Activated CD4-positive, alpha-beta memory T cell treated with anti-CD3 and anti-CD28 coated beads, Interleukin-2, amount 10 ng/mL, durations not matched to agents 7 days and 5 days (primary cell): ENCODE measurements around the gene CPNE1. TPM values are rescaled to one million over a fixed set of nuclear protein-coding genes. Genes with fewer than 3 reads are reported as not detected.

ENCODE experiments used
- CTCF ChIA-PET: fragments of 350-600 bp; sonication (Branson Sonifier 250); formaldehyde crosslinking; loops from one replicate; lab custom pipeline; 2021; ENCODE audit warnings: antibody characterized with exemption, inconsistent platforms; lab: Charles Lee
- POLR2A ChIA-PET: fragments of 350-600 bp; sonication (Branson Sonifier 250); formaldehyde crosslinking; loops from one replicate; lab custom pipeline; 2021; ENCODE audit warnings: antibody characterized with exemption; lab: Charles Lee
- DNase-seq: peaks from one replicate; pipeline ENCODE4 v3.0.0-alpha.2; 2020
- H3K27ac Mint-ChIP-seq: one replicate; pipeline ENCODE4 v1.8.0; 2021; ENCODE audit warnings: mild to moderate bottlenecking, mixed read lengths
- H3K27me3 Mint-ChIP-seq: one replicate; pipeline ENCODE4 v1.8.0; 2021; ENCODE audit warnings: mixed read lengths
- H3K36me3 Mint-ChIP-seq: one replicate; pipeline ENCODE4 v1.8.0; 2021; ENCODE audit warnings: low read depth, mixed read lengths
- H3K4me1 Mint-ChIP-seq: one replicate; pipeline ENCODE4 v1.8.0; 2021; ENCODE audit warnings: mixed read lengths
- H3K4me3 Mint-ChIP-seq: one replicate; pipeline ENCODE4 v1.8.0; 2021; ENCODE audit warnings: mild to moderate bottlenecking, mixed read lengths
- H3K9me3 Mint-ChIP-seq: one replicate; pipeline ENCODE4 v1.8.0; 2021; ENCODE audit warnings: mixed read lengths
- total RNA-seq, 2 experiments: library from RNA; stranded (reverse); gene quantifications; one replicate each; pipeline ENCODE4 v1.2.3, GENCODE V29; 2021

The CPNE1 gene
- total RNA-seq, 2 experiments from 2014 or later, result 239 to 243 TPM

GRCh38 chr20:35644806-35645205, 19.9 kb downstream of the CPNE1 start:
- peaks cover 33% of the 10 kb centered on the region for H3K4me1 Mint-ChIP-seq

GRCh38 chr20:35643045-35643444, 21.7 kb downstream of the CPNE1 start:
- peaks cover 26% of the 10 kb centered on the region for H3K4me1 Mint-ChIP-seq
- no peak overlapping the region for H3K4me3 Mint-ChIP-seq
- no peaks in the 10 kb centered on the region for H3K27me3 Mint-ChIP-seq
- DNase-seq, result no peak
- ChIA-PET CTCF (no interaction called here), POLR2A (interaction anchor here (1.4 to 1.6 kb wide), 2 partner anchors 14 to 18 kb away, joined by 3 to 4 read pairs; no protein-coding TSS in a partner anchor)
- H3K9me3 Mint-ChIP-seq, result no peaks in the 10 kb centered on the region
- peaks cover 12% of the 10 kb centered on the region for H3K36me3 Mint-ChIP-seq
- no peak overlapping the region for H3K27ac Mint-ChIP-seq

More at GRCh38 chr20:35644806-35645205, 19.9 kb downstream of the CPNE1 start:
- peak overlapping the region; percentile 10 for H3K27ac Mint-ChIP-seq
- ChIA-PET POLR2A (interaction anchor here (1.2 kb wide), 2 partner anchors 17 to 19 kb away, joined by 3 to 4 read pairs; no protein-coding TSS in a partner anchor), CTCF (interaction anchor here (0.6 kb wide), 1 partner anchor 20 kb away, joined by 3 read pairs; the partner anchor contains the start of genes CPNE1 and RBM12)
- DNase-seq, result no peak
- H3K36me3 Mint-ChIP-seq, result peaks cover 28% of the 10 kb centered on the region
- H3K4me3 Mint-ChIP-seq, result no peak overlapping the region
- H3K27me3 Mint-ChIP-seq, result no peaks in the 10 kb centered on the region
- no peaks in the 10 kb centered on the region for H3K9me3 Mint-ChIP-seq

- ChIA-PET POLR2A (interaction anchor here (0.6 to 1.4 kb wide), 2 partner anchors 23 to 195 kb away, joined by 3 read pairs; partner anchors contain the start of genes CPNE1 and RBM12), CTCF (interaction anchor here (0.8 kb wide), 1 partner anchor 22 kb away, joined by 3 read pairs; no protein-coding TSS in a partner anchor)
- no peak for DNase-seq
- no peaks in the 10 kb centered on the region for H3K27me3 Mint-ChIP-seq
- H3K36me3 Mint-ChIP-seq, result peaks cover 8% of the 10 kb centered on the region
- no peak overlapping the region for H3K4me3 Mint-ChIP-seq
- H3K4me1 Mint-ChIP-seq, result peaks cover 26% of the 10 kb centered on the region
- no peaks in the 10 kb centered on the region for H3K9me3 Mint-ChIP-seq
- H3K27ac Mint-ChIP-seq, result no peak overlapping the region
Observed at GRCh38 chr20:35641743-35642142, 23.0 kb downstream of the CPNE1 start.

GRCh38 chr20:35640724-35641123, 24.0 kb downstream of the CPNE1 start:
- Mint-ChIP-seq H3K36me3 (peaks cover 11% of the 10 kb centered on the region), H3K27ac (no peak overlapping the region), H3K9me3 (no peaks in the 10 kb centered on the region), H3K4me3 (no peak overlapping the region), H3K27me3 (no peaks in the 10 kb centered on the region), H3K4me1 (peaks cover 23% of the 10 kb centered on the region)
- ChIA-PET CTCF (interaction anchor here (1.4 kb wide), 1 partner anchor 313 kb away, joined by 3 read pairs; the partner anchor contains the start of gene SCAND1), POLR2A (no interaction called here)
- DNase-seq, result no peak

- H3K4me3 Mint-ChIP-seq, result no peak overlapping the region
- no peak for DNase-seq
- H3K4me1 Mint-ChIP-seq, result peaks cover 18% of the 10 kb centered on the region
- H3K27me3 Mint-ChIP-seq, result no peaks in the 10 kb centered on the region
- H3K27ac Mint-ChIP-seq, result no peak overlapping the region
- CTCF ChIA-PET, result no interaction called here
- H3K36me3 Mint-ChIP-seq, result peaks cover 3% of the 10 kb centered on the region
- H3K9me3 Mint-ChIP-seq, result no peaks in the 10 kb centered on the region
- POLR2A ChIA-PET, result interaction anchor here (1.7 kb wide), 1 partner anchor 20 kb away, joined by 5 read pairs; no protein-coding TSS in a partner anchor
Observed at GRCh38 chr20:35638751-35639150, 25.9 kb downstream of the CPNE1 start.

- Mint-ChIP-seq H3K9me3 (no peaks in the 10 kb centered on the region), H3K36me3 (peaks cover 7% of the 10 kb centered on the region), H3K4me3 (no peak overlapping the region), H3K27ac (no peak overlapping the region), H3K4me1 (peaks cover 15% of the 10 kb centered on the region), H3K27me3 (no peaks in the 10 kb centered on the region)
- ChIA-PET CTCF (no interaction called here), POLR2A (interaction anchor here (1.3 to 1.9 kb wide), 2 partner anchors 17 to 105 kb away, joined by 4 read pairs; partner anchors contain the start of gene RBM39)
- DNase-seq, result no peak
Observed at GRCh38 chr20:35637276-35637675, 27.4 kb downstream of the CPNE1 start.

- ChIA-PET CTCF (interaction anchor here (0.6 kb wide), 1 partner anchor 119 kb away, joined by 4 read pairs; no protein-coding TSS in a partner anchor), POLR2A (interaction anchor here (1.1 to 2.1 kb wide), 2 partner anchors 16 to 28 kb away, joined by 3 to 5 read pairs; no protein-coding TSS in a partner anchor)
- Mint-ChIP-seq H3K36me3 (peaks cover 14% of the 10 kb centered on the region), H3K4me3 (no peak overlapping the region), H3K9me3 (no peaks in the 10 kb centered on the region), H3K27me3 (no peaks in the 10 kb centered on the region), H3K4me1 (peaks cover 15% of the 10 kb centered on the region), H3K27ac (no peak overlapping the region)
- DNase-seq, result no peak
Observed at GRCh38 chr20:35636095-35636494, 28.6 kb downstream of the CPNE1 start.

- Mint-ChIP-seq H3K36me3 (peaks cover 14% of the 10 kb centered on the region), H3K27me3 (no peaks in the 10 kb centered on the region), H3K27ac (no peak overlapping the region), H3K9me3 (no peaks in the 10 kb centered on the region), H3K4me1 (peaks cover 12% of the 10 kb centered on the region), H3K4me3 (no peak overlapping the region)
- CTCF ChIA-PET, result interaction anchor here (0.6 kb wide), 1 partner anchor 118 kb away, joined by 4 read pairs; no protein-coding TSS in a partner anchor
- DNase-seq, result no peak
- POLR2A ChIA-PET, result interaction anchor here (1.1 to 2.1 kb wide), 2 partner anchors 16 to 28 kb away, joined by 3 to 5 read pairs; no protein-coding TSS in a partner anchor
Observed at GRCh38 chr20:35635652-35636051, 29.0 kb downstream of the CPNE1 start.

GRCh38 chr20:35632539-35633115, 32.1 kb downstream of the CPNE1 start:
- ChIA-PET CTCF (interaction anchor here (1.2 kb wide), 1 partner anchor 14 kb away, joined by 3 read pairs; no protein-coding TSS in a partner anchor), POLR2A (no interaction called here)
- peaks cover 4% of the 10 kb centered on the region for H3K4me1 Mint-ChIP-seq
- no peak overlapping the region for H3K4me3 Mint-ChIP-seq
- no peak overlapping the region for H3K27ac Mint-ChIP-seq
- H3K36me3 Mint-ChIP-seq, result peaks cover 29% of the 10 kb centered on the region
- H3K27me3 Mint-ChIP-seq, result no peaks in the 10 kb centered on the region
- DNase-seq, result no peak
- H3K9me3 Mint-ChIP-seq, result no peaks in the 10 kb centered on the region

- ChIA-PET CTCF (no interaction called here), POLR2A (interaction anchor here (1.6 to 2.6 kb wide), 2 partner anchors 12 to 14 kb away, joined by 6 to 11 read pairs; partner anchors contain the start of gene SPAG4)
- Mint-ChIP-seq H3K4me3 (no peak overlapping the region), H3K9me3 (no peaks in the 10 kb centered on the region), H3K4me1 (peaks cover 3% of the 10 kb centered on the region), H3K27me3 (no peaks in the 10 kb centered on the region), H3K36me3 (peaks cover 44% of the 10 kb centered on the region), H3K27ac (no peak overlapping the region)
- DNase-seq, result no peak
Observed at GRCh38 chr20:35630636-35631035, 34.1 kb downstream of the CPNE1 start.

- no peak overlapping the region for H3K4me3 Mint-ChIP-seq
- CTCF ChIA-PET, result interaction anchor here (0.6 to 1.1 kb wide), 3 partner anchors 29 to 1880 kb away, joined by 3 to 5 read pairs (median 3); no protein-coding TSS in a partner anchor
- H3K27ac Mint-ChIP-seq, result no peak overlapping the region
- H3K27me3 Mint-ChIP-seq, result no peaks in the 10 kb centered on the region
- peaks cover 48% of the 10 kb centered on the region for H3K36me3 Mint-ChIP-seq
- H3K4me1 Mint-ChIP-seq, result no peaks in the 10 kb centered on the region
- POLR2A ChIA-PET, result interaction anchor here (1.0 to 2.6 kb wide), 4 partner anchors 11 to 14 kb away, joined by 4 to 11 read pairs (median 4); partner anchors contain the start of gene SPAG4
- no peaks in the 10 kb centered on the region for H3K9me3 Mint-ChIP-seq
- DNase-seq, result no peak
Observed at GRCh38 chr20:35629427-35630145, 35.1 kb downstream of the CPNE1 start.

GRCh38 chr20:35627121-35627520, 37.6 kb downstream of the CPNE1 start:
- POLR2A ChIA-PET, result interaction anchor here (1.4 kb wide), 1 partner anchor 36 kb away, joined by 3 read pairs; no protein-coding TSS in a partner anchor
- CTCF ChIA-PET, result interaction anchor here (0.8 kb wide), 1 partner anchor 8 kb away, joined by 3 read pairs; no protein-coding TSS in a partner anchor
- Mint-ChIP-seq H3K4me3 (no peak overlapping the region), H3K27ac (no peak overlapping the region), H3K36me3 (peaks cover 43% of the 10 kb centered on the region), H3K4me1 (no peaks in the 10 kb centered on the region), H3K27me3 (no peaks in the 10 kb centered on the region), H3K9me3 (no peaks in the 10 kb centered on the region)
- DNase-seq, result no peak
